Activated CD4-positive, alpha-beta T cell treated with anti-CD3 and anti-CD28 coated beads, Interleukin-2, Interleukin-4, amounts not matched to agents 100 ng/mL and 50 ng/mL, durations not matched to agents 16 hours and 8 hours (primary cell): ENCODE data around the gene FLAD1.
"Not testable (repeated sequence)": the region's sequence is repeated elsewhere in the genome, so short reads cannot be mapped to it uniquely, and the experiment has no call there.

ENCODE experiments used
- DNase-seq: peaks from one replicate; pipeline ENCODE4 v3.0.0-alpha.2; 2020; ENCODE audit warnings: low spot score

The FLAD1 gene

GRCh38 chr1:154990276-154990675 lies 7.1 kb downstream of the FLAD1 start:
- no peak for DNase-seq

- DNase-seq = no peak
These were observed 9.8 kb downstream of the FLAD1 start for GRCh38 chr1:154992721-154993571.

- no peak for DNase-seq
These were observed 10.6 kb downstream of the FLAD1 start, which contains the start of gene LENEP for GRCh38 chr1:154993572-154994268. Gene LENEP, plus strand, starts transcription at chr1:154993586. Its CDS starts 22 bp downstream, at chr1:154993608.

GRCh38 chr1:154994269-154994587 lies 11.1 kb downstream of the FLAD1 start:
- no peak for DNase-seq

GRCh38 chr1:154994591-154994990 lies 11.4 kb downstream of the FLAD1 start:
- DNase-seq = no peak

- not testable (repeated sequence) for DNase-seq
These were observed 12.3 kb downstream of the FLAD1 start for GRCh38 chr1:154995301-154995983.

- DNase-seq = no peak
These were observed 14.0 kb downstream of the FLAD1 start for GRCh38 chr1:154996966-154997701.

- no peak for DNase-seq
These were observed 15.1 kb downstream of the FLAD1 start for GRCh38 chr1:154998201-154998780.

- peak; percentile 86 for DNase-seq
These were observed 15.8 kb downstream of the FLAD1 start for GRCh38 chr1:154998818-154999570.

- DNase-seq = no peak
These were observed 16.6 kb downstream of the FLAD1 start for GRCh38 chr1:154999571-155000410.

GRCh38 chr1:155000411-155000725 lies 17.2 kb downstream of the FLAD1 start:
- no peak for DNase-seq

- DNase-seq = peak; percentile 86
These were observed 17.7 kb downstream of the FLAD1 start for GRCh38 chr1:155000726-155001424.

GRCh38 chr1:155001425-155001674 lies 18.2 kb downstream of the FLAD1 start:
- DNase-seq = no peak

- DNase-seq = peak; percentile 99
These were observed 18.7 kb downstream of the FLAD1 start for GRCh38 chr1:155001675-155002463.

GRCh38 chr1:155002464-155003226 lies 19.5 kb downstream of the FLAD1 start, which contains the start of gene ZBTB7B:
Gene ZBTB7B, plus strand, starts transcription at chr1:155002802. Its CDS starts 11,859 bp downstream, at chr1:155014661.
- DNase-seq = no peak

- DNase-seq = no peak
These were observed 20.2 kb downstream of the FLAD1 start for GRCh38 chr1:155003227-155003765.

- no peak for DNase-seq
These were observed 20.7 kb downstream of the FLAD1 start for GRCh38 chr1:155003766-155004351.
